Measurements from ENCODE around the gene LIME1.

Gene LIME1
- total RNA-seq = 2.8 to 6.5 reads per million in 2 experiments

- peak; percentile 75 for DNase-seq (ENCODE audit: low read depth)
Observed at GRCh38 chr20:63735859-63736718, at the start of gene LIME1. Gene LIME1 (plus strand): TSS chr20:63736664. CDS start chr20:63737550, 886 bp downstream.

GRCh38 chr20:63687419-63688178, 48.9 kb upstream of the LIME1 start:
- DNase-seq (ENCODE audit: low read depth) = no peak

GRCh38 chr20:63688228-63689045, 48.0 kb upstream of the LIME1 start:
- DNase-seq (ENCODE audit: low read depth) = no peak

GRCh38 chr20:63689046-63690002, 47.1 kb upstream of the LIME1 start:
- DNase-seq (ENCODE audit: low read depth) = no peak

- DNase-seq (ENCODE audit: low read depth) = no peak
Observed at GRCh38 chr20:63690003-63690897, 46.2 kb upstream of the LIME1 start.

- no peak for DNase-seq (ENCODE audit: low read depth)
Observed at GRCh38 chr20:63690898-63691710, 45.4 kb upstream of the LIME1 start.

GRCh38 chr20:63691711-63692435, 44.6 kb upstream of the LIME1 start:
- DNase-seq (ENCODE audit: low read depth) = no peak

GRCh38 chr20:63692436-63693082, 43.9 kb upstream of the LIME1 start:
- DNase-seq (ENCODE audit: low read depth) = no peak

GRCh38 chr20:63693083-63693732, 43.3 kb upstream of the LIME1 start:
- DNase-seq (ENCODE audit: low read depth) = no peak

- no peak for DNase-seq (ENCODE audit: low read depth)
Observed at GRCh38 chr20:63693733-63694583, 42.5 kb upstream of the LIME1 start.

- no peak for DNase-seq (ENCODE audit: low read depth)
Observed at GRCh38 chr20:63694584-63695423, 41.7 kb upstream of the LIME1 start.

- DNase-seq (ENCODE audit: low read depth) = no peak
Observed at GRCh38 chr20:63695424-63696305, 40.8 kb upstream of the LIME1 start.

- DNase-seq (ENCODE audit: low read depth) = no peak
Observed at GRCh38 chr20:63696306-63696627, 40.2 kb upstream of the LIME1 start.

GRCh38 chr20:63696628-63697356, 39.7 kb upstream of the LIME1 start, which contains the start of gene TNFRSF6B:
Gene TNFRSF6B (plus strand): TSS chr20:63696652. CDS start chr20:63696768, 116 bp downstream.
- no peak for DNase-seq (ENCODE audit: low read depth)
